ENCODE results near the gene LRGUK.
"Not testable (repeated sequence)": the region's sequence is repeated elsewhere in the genome, so short reads cannot be mapped to it uniquely, and the experiment has no call there.

Gene LRGUK

GRCh38 chr7:134187893-134188292, 60.8 kb downstream of the LRGUK start:
- DNase-seq: no peak

DNA sequence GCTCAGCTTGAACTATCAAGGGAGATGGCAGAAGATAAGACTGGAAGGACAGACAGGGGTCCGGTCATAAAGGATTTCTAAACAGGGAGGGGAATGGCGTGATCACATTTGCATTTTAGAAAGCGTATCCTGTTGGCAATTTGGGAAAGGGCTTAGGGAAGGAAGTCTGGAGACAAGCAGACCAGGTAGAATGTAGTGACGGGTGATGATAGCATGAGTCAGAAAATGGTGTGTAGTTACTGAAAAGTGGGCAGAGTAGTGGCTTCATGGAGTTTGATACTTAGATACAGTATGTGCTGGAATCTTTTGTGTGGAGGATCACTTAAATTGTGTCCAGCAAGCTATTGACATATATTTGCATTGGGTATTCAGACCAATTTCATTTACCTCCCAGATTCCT, 61.2 kb downstream of the LRGUK start:
- no peak for DNase-seq

- DNase-seq: no peak
Observed at GRCh38 chr7:134189559-134189958, 62.4 kb downstream of the LRGUK start.

GRCh38 chr7:134191876-134192275, 64.7 kb downstream of the LRGUK start:
- DNase-seq: no peak

DNA sequence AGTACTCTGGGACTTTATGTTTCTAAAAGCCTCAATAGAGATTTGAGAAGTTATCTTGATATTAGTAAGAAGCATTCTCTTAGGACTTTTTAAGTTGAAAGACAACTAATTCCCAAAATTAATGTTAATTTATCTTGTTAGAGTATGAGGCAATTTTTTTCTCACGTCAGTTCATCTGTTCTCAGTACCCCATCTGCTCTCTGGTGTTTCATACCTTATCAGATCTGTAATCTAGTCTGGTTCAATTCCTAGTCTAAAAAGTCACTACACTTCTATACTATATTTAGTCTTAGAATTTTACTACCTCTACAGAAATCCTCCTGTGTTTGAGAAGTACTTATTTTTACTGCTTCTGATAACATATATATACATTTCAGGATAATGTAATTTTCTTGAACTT, 66.1 kb downstream of the LRGUK start:
- no peak for DNase-seq

DNA sequence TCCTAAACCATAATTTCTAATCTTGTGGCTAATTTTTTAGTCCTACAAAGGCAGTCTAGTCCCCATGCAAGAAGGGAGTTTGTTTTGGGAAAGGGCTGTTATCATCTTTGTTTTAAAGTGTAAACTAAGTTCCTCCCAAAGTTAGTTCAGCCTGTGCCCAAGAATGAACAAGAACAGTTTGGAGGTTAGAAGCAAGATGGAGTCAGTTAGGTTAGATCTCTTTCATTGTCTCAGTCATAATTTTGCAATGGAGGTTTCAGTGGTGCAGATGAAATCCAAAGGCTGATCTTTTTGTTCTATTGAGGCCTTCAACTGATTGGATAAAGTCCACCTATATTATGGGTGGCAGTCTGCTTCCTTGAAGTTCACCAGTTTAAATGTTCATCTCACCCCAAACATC, 68.1 kb downstream of the LRGUK start:
- no peak for DNase-seq

DNA sequence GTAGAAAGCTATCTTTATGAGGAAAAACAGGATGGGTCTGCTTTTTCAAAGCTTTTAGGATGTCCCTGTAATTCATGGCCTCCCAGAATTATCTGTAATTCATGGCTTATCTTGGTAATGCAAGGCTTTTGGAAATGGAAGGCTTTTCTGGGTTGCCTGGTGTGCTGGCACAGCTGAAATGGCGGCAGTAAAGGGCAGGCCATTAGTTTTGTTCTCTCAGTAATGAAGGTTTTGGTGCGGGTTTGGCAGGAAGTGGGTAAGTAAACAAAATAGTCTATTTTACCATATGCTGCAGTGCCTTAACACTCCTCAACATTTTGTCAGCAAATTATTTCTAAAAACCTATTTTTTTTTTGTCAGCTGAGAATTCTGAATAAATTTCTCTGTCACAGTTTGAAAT, 69.3 kb downstream of the LRGUK start:
- no peak for DNase-seq

- no peak for DNase-seq
Observed at GRCh38 chr7:134197345-134197744, 70.2 kb downstream of the LRGUK start.

DNA sequence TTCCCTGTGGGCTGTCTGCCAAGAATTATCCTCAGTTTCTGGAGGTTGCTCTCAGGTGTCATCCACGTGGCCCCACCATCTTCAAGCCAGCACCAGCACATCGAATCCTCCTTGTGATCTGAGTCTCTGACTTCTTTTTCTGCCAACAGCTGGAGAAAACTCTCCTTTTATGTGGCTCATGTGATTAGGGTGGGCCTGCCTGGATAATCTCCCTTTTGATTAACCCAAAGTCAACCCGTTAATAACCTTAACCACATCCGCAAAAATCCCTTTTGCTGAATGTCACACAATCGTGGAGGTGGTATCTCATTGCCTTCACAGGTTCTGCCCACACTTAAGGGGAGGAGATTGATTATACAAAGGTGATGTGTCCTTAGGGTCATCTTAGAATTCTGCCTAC, 73.8 kb downstream of the LRGUK start:
- no peak for DNase-seq

- no peak for DNase-seq
Observed at GRCh38 chr7:134201569-134202261, 74.6 kb downstream of the LRGUK start.

DNA sequence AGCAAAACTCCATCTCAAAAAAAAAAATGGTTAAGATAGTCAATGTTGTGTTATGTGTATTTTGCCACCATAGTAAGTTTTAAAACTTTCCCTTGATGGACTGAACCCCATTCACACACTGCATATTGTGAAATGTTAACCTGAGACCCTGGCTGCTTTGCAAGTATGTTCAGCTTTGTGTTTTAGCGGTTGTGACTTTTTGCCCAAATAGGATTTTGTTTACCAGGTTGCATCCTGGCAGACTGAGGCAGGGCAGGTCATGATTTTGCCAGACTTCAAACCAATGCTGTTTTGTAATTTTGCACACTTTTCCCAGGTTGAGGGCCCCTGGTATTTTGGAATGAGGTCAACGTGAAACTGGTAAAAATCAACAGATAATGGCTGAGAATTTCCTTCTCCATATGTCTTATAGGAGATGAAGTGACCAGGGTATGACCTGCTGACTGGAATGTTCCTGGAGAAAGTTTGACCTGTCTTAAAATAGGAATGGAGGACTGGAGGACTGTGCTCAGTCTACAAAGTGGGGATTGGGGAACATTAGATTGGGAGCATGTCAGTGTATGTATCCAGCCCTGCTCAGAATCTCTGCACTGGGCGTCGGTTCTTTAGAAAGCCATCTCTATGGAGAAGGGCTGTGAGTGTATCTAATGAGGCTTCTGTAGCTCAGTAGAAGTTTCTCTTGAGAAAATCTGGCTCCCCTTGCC, 76.2 kb downstream of the LRGUK start:
- no peak for DNase-seq

- DNase-seq: no peak
Observed at GRCh38 chr7:134209322-134210015, 82.3 kb downstream of the LRGUK start.

DNA sequence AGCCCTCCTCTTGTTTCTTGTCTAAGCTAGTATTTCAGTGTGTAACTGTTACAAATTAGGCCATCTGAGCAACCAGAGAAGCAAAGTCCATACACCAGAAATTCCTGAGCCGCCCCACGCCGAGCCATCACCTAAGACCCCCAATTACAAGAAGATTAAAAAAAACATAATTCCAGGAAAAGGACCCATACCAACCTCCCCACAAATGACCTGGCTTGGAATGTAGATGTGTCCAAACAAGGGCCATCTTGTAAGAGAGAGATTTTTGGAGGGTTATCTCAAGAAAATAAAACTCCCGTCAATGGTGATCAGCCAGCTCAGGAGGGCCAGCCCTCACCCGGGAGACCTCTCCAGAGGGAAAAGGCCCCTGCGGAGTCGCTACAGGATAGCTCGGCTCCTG, 83.1 kb downstream of the LRGUK start:
- DNase-seq: no peak

- DNase-seq: no peak
Observed at GRCh38 chr7:134210976-134211663, 84.0 kb downstream of the LRGUK start.

- DNase-seq: no peak
Observed at GRCh38 chr7:134211817-134212216, 84.7 kb downstream of the LRGUK start.

- no peak for DNase-seq
Observed at GRCh38 chr7:134212576-134213546, 85.7 kb downstream of the LRGUK start.

- DNase-seq: no peak
Observed at GRCh38 chr7:134220236-134220635, 93.1 kb downstream of the LRGUK start.

- DNase-seq: not testable (repeated sequence)
Observed at GRCh38 chr7:134231296-134231695, 104.2 kb downstream of the LRGUK start.

DNA sequence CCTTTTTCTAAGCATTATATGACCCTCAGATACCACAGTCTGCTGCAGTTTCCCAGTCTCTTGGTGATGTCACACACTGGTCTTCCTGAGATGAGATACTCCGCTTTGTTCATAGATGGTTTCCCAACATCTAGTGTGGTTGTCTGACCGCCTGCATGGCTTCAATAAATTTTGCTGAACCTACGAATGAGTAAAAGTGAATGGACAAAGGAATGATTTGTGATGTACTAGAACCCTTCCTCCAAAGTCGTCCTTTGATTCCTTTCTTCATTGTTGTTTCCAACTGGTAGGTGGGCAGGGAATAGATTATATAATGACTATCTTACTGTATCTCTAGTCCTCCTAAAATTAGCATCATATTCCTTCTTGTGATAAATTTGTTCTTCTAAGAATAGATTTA, 107.1 kb downstream of the LRGUK start:
- no peak for DNase-seq

DNA sequence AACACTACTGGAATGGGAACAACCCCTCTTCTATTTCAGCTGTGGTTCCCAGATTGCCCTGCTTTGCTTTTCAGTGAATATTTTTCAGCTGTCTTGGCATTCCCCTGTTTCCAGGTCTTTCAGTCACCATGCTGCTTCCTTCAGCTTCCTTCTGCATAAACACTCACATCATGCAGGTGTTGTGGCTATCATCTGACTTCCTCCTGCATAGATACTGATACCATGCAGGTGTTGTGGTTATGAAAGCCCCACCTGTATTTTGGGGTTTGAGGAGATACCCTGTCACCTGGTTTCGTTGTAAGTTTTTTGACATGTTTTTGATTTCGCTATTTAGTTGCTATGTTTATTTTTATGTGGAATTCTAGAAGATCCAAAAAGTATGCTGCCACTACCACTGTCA, 118.1 kb downstream of the LRGUK start:
- DNase-seq: no peak

GRCh38 chr7:134246347-134246746, 119.2 kb downstream of the LRGUK start:
- no peak for DNase-seq

GRCh38 chr7:134246761-134247160, 119.6 kb downstream of the LRGUK start:
- DNase-seq: no peak
